PC-3 (cell line): ENCODE measurements around the gene MAD1L1. TPM values are rescaled to one million over a fixed set of nuclear protein-coding genes. Genes with fewer than 3 reads are reported as not detected.

Experiments used
- ATAC-seq: fragments of 200-7000 bp; cut with Tn5 transposase; 2 replicates; pipeline ENCODE4 v1.9.1; 2020; ENCODE audit warnings: mild to moderate bottlenecking, moderate library complexity
- BruUV-seq: library from RNA; stranded (reverse); fragments of 400-500 nt; replicated peaks from 2 replicates; lab custom pipeline; 2021; lab: Mats Ljungman, UMichigan
- CTCF ChIA-PET: fragments of 300-600 bp; sonication (Branson Sonifier 250); formaldehyde crosslinking; loops from one replicate; lab custom pipeline; 2022; ENCODE audit warnings: antibody characterized with exemption; lab: Charles Lee
- POLR2A ChIA-PET: fragments of 300-600 bp; sonication (Branson Sonifier 250); formaldehyde crosslinking; loops from one replicate; lab custom pipeline; 2022; ENCODE audit warnings: antibody characterized with exemption; ENCODE audit not compliant: unreplicated experiment; lab: Charles Lee
- DNase-seq: peaks from one replicate; pipeline ENCODE4 v3.0.0-alpha.2; 2015
- H2AFZ ChIP-seq: fragments of 300-600 bp; sonication (generic); 2 replicates; pipeline ENCODE4 v1.6.0; 2016; ENCODE audit warnings: antibody characterized with exemption, low read length
- H3F3A ChIP-seq: fragments of 300-600 bp; sonication (generic); one replicate; pipeline ENCODE4 v1.6.0; 2017; ENCODE audit warnings: antibody characterized with exemption, low read length, control low read depth, mild to moderate bottlenecking; ENCODE audit not compliant: unreplicated experiment
- H3K27ac ChIP-seq: fragments of 300-600 bp; sonication (generic); 2 replicates; pipeline ENCODE4 v1.5.1; 2016; ENCODE audit warnings: mild to moderate bottlenecking, low read length
- H3K27me3 ChIP-seq: fragments of 300-600 bp; sonication (generic); 2 replicates; pipeline ENCODE4 v1.6.1; 2016; ENCODE audit warnings: low read length, mixed read lengths
- H3K36me3 ChIP-seq: fragments of 300-600 bp; sonication (generic); 2 replicates; pipeline ENCODE4 v1.6.1; 2016; ENCODE audit warnings: low read depth, mixed run types, low read length, mixed read lengths
- H3K4me1 ChIP-seq: fragments of 300-600 bp; sonication (generic); 2 replicates; pipeline ENCODE4 v1.5.1; 2016; ENCODE audit warnings: low read length; ENCODE audit not compliant: insufficient read depth
- H3K4me2 ChIP-seq: fragments of 300-600 bp; sonication (generic); 2 replicates; pipeline ENCODE4 v1.6.0; 2016; ENCODE audit warnings: low read length
- H3K4me3 ChIP-seq: fragments of 300-600 bp; sonication (generic); 2 replicates; pipeline ENCODE4 v1.5.1; 2016; ENCODE audit warnings: mild to moderate bottlenecking, low read length, mixed read lengths
- H3K79me2 ChIP-seq: fragments of 300-600 bp; sonication (generic); 2 replicates; pipeline ENCODE4 v1.6.1; 2017; ENCODE audit warnings: low read length, mixed read lengths
- H3K9ac ChIP-seq: fragments of 300-600 bp; sonication (generic); 2 replicates; pipeline ENCODE4 v1.6.0; 2016; ENCODE audit warnings: mild to moderate bottlenecking, low read length
- H3K9me2 ChIP-seq: fragments of 300-600 bp; sonication (generic); replicated peaks from 2 replicates; pipeline ENCODE4 v1.6.1; 2016; ENCODE audit warnings: mixed run types, low read length, mixed read lengths
- H3K9me3 ChIP-seq: fragments of 300-600 bp; sonication (generic); 2 replicates; pipeline ENCODE4 v1.6.1; 2016; ENCODE audit warnings: low read length, mixed read lengths
- H4K20me1 ChIP-seq: fragments of 300-600 bp; sonication (generic); 2 replicates; pipeline ENCODE4 v1.6.1; 2016; ENCODE audit warnings: low read length, mixed read lengths
- EZH2 ChIP-seq: fragments of 300-600 bp; sonication (generic); IDR thresholded peaks from one replicate; pipeline ENCODE4 v1.6.1; 2017; ENCODE audit warnings: antibody characterized with exemption, mild to moderate bottlenecking, low read length; ENCODE audit not compliant: unreplicated experiment
- EZH2phosphoT487 ChIP-seq: fragments of 300-600 bp; sonication (generic); IDR thresholded peaks from 2 replicates; pipeline ENCODE4 v1.6.1; 2018; ENCODE audit warnings: mild to moderate bottlenecking, antibody characterized with exemption, low read length, borderline replicate concordance
- intact Hi-C: fragments of 100-400 bp; cut with micrococcal nuclease; formaldehyde crosslinking; loops from 2 replicates; pipeline ENCODE4 v1.9.0; 2023
- total RNA-seq: library from RNA; depleted of rRNA; stranded (reverse); fragments of >200 nt; gene quantifications from 2 replicates; pipeline ENCODE4 v1.2.3, GENCODE V29; 2014
- TF ChIP-seq, protein P1 (sequence below): fragments of 300-600 bp; sonication (generic); conservative IDR thresholded peaks from 2 replicates; pipeline ENCODE4 v1.5.1; 2017; ENCODE audit warnings: antibody characterized with exemption, low read depth, mild to moderate bottlenecking, low read length

Gene MAD1L1
- total RNA-seq, 1 experiment from 2014 or later, result 88.4 TPM

- Histone ChIP-seq H2AFZ (no peak overlapping the region), H3K9me2 (no peaks in the 10 kb centered on the region), H3K4me1 (no peaks in the 10 kb centered on the region), H3K27me3 (no peaks in the 10 kb centered on the region), H3K4me2 (no peak overlapping the region), H3K36me3 (no peaks in the 10 kb centered on the region), H4K20me1 (no peaks in the 10 kb centered on the region), H3K4me3 (no peak overlapping the region), H3K9ac (no peak overlapping the region), H3K79me2 (no peaks in the 10 kb centered on the region), H3K27ac (no peak overlapping the region), H3F3A (no peaks in the 10 kb centered on the region), H3K9me3 (no peaks in the 10 kb centered on the region)
- TF ChIP-seq EZH2phosphoT487 (no peak), EZH2 (no peak)
- TF ChIP-seq, protein P1, sequence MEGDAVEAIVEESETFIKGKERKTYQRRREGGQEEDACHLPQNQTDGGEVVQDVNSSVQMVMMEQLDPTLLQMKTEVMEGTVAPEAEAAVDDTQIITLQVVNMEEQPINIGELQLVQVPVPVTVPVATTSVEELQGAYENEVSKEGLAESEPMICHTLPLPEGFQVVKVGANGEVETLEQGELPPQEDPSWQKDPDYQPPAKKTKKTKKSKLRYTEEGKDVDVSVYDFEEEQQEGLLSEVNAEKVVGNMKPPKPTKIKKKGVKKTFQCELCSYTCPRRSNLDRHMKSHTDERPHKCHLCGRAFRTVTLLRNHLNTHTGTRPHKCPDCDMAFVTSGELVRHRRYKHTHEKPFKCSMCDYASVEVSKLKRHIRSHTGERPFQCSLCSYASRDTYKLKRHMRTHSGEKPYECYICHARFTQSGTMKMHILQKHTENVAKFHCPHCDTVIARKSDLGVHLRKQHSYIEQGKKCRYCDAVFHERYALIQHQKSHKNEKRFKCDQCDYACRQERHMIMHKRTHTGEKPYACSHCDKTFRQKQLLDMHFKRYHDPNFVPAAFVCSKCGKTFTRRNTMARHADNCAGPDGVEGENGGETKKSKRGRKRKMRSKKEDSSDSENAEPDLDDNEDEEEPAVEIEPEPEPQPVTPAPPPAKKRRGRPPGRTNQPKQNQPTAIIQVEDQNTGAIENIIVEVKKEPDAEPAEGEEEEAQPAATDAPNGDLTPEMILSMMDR, result no peak
- CTCF ChIA-PET, result no interaction called here
- no peak for ATAC-seq
- intact Hi-C loops, result no loop called here
- DNase-seq, result no peak
- BruUV-seq, result no TSS peak
- POLR2A ChIA-PET, result no interaction called here
Measured at GRCh38 chr7:2087744-2088143, 145.0 kb downstream of the MAD1L1 start.

DNA sequence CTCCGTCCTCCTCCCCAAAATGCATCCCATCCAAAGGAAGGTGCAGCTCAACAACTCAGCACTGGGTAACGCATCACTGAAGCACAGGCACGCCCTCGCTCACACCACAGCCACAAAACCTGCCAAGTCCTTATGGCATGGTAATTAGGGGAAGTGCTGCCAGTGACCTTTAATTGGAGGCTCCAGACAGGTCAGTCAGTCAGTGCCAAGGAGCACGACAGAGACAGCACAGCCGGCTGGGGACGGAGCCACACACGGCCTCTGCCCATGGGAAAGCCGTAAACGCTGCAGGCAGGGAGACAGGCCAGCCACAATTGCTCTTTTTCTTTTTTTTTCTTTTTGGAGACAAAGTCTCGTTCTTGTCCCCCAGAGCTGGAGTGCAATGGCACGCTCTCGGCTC is 146.5 kb downstream of the MAD1L1 start:
- TF ChIP-seq, protein P1, result no peak
- ChIA-PET CTCF (no interaction called here), POLR2A (interaction anchor here (0.6 kb wide), 1 partner anchor 72 kb away, joined by 6 read pairs; no protein-coding TSS in a partner anchor)
- no peak overlapping the region for H3K4me3 ChIP-seq
- no peak overlapping the region for H3K4me2 ChIP-seq
- H3F3A ChIP-seq, result no peaks in the 10 kb centered on the region
- ATAC-seq, result no peak
- intact Hi-C loops, result no loop called here
- H3K36me3 ChIP-seq, result no peaks in the 10 kb centered on the region
- H3K9ac ChIP-seq, result no peak overlapping the region
- H2AFZ ChIP-seq, result no peak overlapping the region
- H3K27me3 ChIP-seq, result no peaks in the 10 kb centered on the region
- no peaks in the 10 kb centered on the region for H3K9me3 ChIP-seq
- H4K20me1 ChIP-seq, result no peaks in the 10 kb centered on the region
- BruUV-seq, result no TSS peak
- no peak for DNase-seq
- H3K4me1 ChIP-seq, result no peaks in the 10 kb centered on the region
- no peaks in the 10 kb centered on the region for H3K79me2 ChIP-seq
- H3K27ac ChIP-seq, result no peak overlapping the region
- H3K9me2 ChIP-seq, result no peaks in the 10 kb centered on the region

- no peaks in the 10 kb centered on the region for H3F3A ChIP-seq
- no peak overlapping the region for H3K4me2 ChIP-seq
- no peak overlapping the region for H3K4me3 ChIP-seq
- no peaks in the 10 kb centered on the region for H3K79me2 ChIP-seq
- POLR2A ChIA-PET, result no interaction called here
- no peak overlapping the region for H3K27ac ChIP-seq
- BruUV-seq, result no TSS peak
- no peaks in the 10 kb centered on the region for H3K36me3 ChIP-seq
- intact Hi-C loops, result no loop called here
- H3K4me1 ChIP-seq, result no peaks in the 10 kb centered on the region
- no peaks in the 10 kb centered on the region for H4K20me1 ChIP-seq
- TF ChIP-seq, protein P1, result no peak
- TF ChIP-seq EZH2phosphoT487 (no peak), EZH2 (no peak)
- no peak overlapping the region for H2AFZ ChIP-seq
- H3K27me3 ChIP-seq, result no peaks in the 10 kb centered on the region
- no peak for ATAC-seq
- H3K9me2 ChIP-seq, result no peaks in the 10 kb centered on the region
- no peak for DNase-seq
- no peaks in the 10 kb centered on the region for H3K9me3 ChIP-seq
- no peak overlapping the region for H3K9ac ChIP-seq
- CTCF ChIA-PET, result no interaction called here
Measured at GRCh38 chr7:2085804-2086203, 146.9 kb downstream of the MAD1L1 start.
